ENCODE data around the gene GPR137B. TPM values are rescaled to one million over a fixed set of nuclear protein-coding genes. Genes with fewer than 3 reads are reported as not detected.

The GPR137B gene
- total and polyA plus RNA-seq, 2 of the 8 experiments (the other 6 are each of a cell fraction or from before 2014, with no cell fraction given), result 6.9 to 7.7 TPM

DNA sequence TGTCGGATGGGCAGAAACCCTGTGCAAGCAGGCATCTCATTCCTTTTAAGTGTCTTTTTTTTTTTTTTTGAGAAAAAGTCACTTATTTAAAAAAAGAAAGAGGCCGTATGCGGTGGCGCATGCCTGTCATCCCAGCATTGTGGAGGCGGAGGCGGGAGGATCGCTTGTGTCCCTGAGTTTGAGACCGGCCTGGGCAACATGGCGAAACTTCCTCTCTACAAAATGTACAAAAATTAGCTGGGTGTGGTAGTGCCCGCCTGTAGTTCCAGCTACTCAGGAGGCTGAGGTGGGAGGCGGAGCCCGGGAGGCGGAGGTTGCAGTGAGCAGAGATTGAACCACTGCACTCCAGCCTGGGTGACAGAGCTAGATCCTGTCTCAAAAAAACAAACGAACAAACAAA, 1.7 kb downstream of the GPR137B start (continued):
- TF ChIP-seq, protein P1, sequence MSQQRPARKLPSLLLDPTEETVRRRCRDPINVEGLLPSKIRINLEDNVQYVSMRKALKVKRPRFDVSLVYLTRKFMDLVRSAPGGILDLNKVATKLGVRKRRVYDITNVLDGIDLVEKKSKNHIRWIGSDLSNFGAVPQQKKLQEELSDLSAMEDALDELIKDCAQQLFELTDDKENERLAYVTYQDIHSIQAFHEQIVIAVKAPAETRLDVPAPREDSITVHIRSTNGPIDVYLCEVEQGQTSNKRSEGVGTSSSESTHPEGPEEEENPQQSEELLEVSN (IDR thresholded peaks at IDR 0.05), result no peak
- TF ChIP-seq CHD1 (IDR thresholded peaks at IDR 0.05; ENCODE audit: low read depth, low read length) (no peak), SIX5 (IDR thresholded peaks at IDR 0.05; ENCODE audit: low read depth, low read length) (no peak)
